Glomerular endothelial cell (primary cell): Measurements from ENCODE around the gene ADARB2. TPM values are rescaled to one million over a fixed set of nuclear protein-coding genes. Genes with fewer than 3 reads are reported as not detected.

Source experiments
- DNase-seq: peaks from one replicate; pipeline ENCODE4 v3.0.0-alpha.2; 2011; ENCODE audit warnings: low read depth, low spot score; ENCODE audit errors: extremely low read depth
- total RNA-seq: library from RNA; depleted of rRNA; stranded (reverse); fragments of >200 nt; gene quantifications from 2 replicates; pipeline ENCODE4 v1.2.3, GENCODE V29; 2015

The ADARB2 gene
- total RNA-seq, 1 donor from 2014 or later = 0.23 TPM

GRCh38 chr10:1280466-1281404 lies 456.6 kb downstream of the ADARB2 start:
- DNase-seq = no peak

- no peak for DNase-seq
Measured at GRCh38 chr10:1278306-1278705, 459.0 kb downstream of the ADARB2 start.

GRCh38 chr10:1274701-1275544 lies 462.4 kb downstream of the ADARB2 start:
- DNase-seq = no peak

- DNase-seq = no peak
Measured at GRCh38 chr10:1274111-1274661, 463.1 kb downstream of the ADARB2 start.

GRCh38 chr10:1273372-1274105 lies 463.8 kb downstream of the ADARB2 start:
- DNase-seq = no peak

GRCh38 chr10:1272777-1273161 lies 464.6 kb downstream of the ADARB2 start:
- DNase-seq = no peak

- DNase-seq = no peak
Measured at GRCh38 chr10:1272079-1272776, 465.1 kb downstream of the ADARB2 start.

- no peak for DNase-seq
Measured at GRCh38 chr10:1270906-1271305, 466.4 kb downstream of the ADARB2 start.

- DNase-seq = no peak
Measured at GRCh38 chr10:1270490-1270889, 466.8 kb downstream of the ADARB2 start.

- DNase-seq = no peak
Measured at GRCh38 chr10:1268831-1269230, 468.5 kb downstream of the ADARB2 start.

- no peak for DNase-seq
Measured at GRCh38 chr10:1267568-1267967, 469.8 kb downstream of the ADARB2 start.

- DNase-seq = no peak
Measured at GRCh38 chr10:1267148-1267547, 470.2 kb downstream of the ADARB2 start.

GRCh38 chr10:1266033-1266802 lies 471.1 kb downstream of the ADARB2 start:
- DNase-seq = no peak

GRCh38 chr10:1264001-1264400 lies 473.3 kb downstream of the ADARB2 start:
- DNase-seq = no peak

GRCh38 chr10:1257274-1257673 lies 480.1 kb downstream of the ADARB2 start:
- DNase-seq = no peak

- DNase-seq = no peak
Measured at GRCh38 chr10:1256432-1256725, 480.9 kb downstream of the ADARB2 start.

GRCh38 chr10:1255600-1256431 lies 481.5 kb downstream of the ADARB2 start:
- DNase-seq = no peak

GRCh38 chr10:1255118-1255517 lies 482.2 kb downstream of the ADARB2 start:
- no peak for DNase-seq
